ENCODE data around the gene TSHZ2.

The TSHZ2 gene

DNA sequence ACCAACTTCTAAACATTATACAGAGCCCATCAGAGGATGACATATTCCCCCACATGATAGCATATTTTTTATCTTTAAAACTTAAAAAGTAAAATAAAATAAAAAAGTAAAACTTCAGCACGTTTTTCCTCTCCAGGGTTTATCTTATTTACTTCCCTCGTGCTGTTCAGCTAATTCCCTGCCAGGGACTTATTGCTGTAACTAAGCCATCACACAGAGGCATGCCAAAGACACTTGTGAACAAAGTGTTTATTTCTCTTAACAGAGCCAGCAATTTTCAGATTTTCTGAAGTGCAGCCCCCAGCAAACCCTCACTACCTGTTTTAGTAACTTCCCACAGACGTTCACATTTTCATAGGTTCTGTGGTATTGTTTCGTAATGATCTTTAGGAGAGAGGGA is 327.7 kb downstream of the TSHZ2 start:
- TF ChIP-seq ZFX (IDR thresholded peaks at IDR 0.05; ENCODE audit: borderline replicate concordance): no peak
- TF ChIP-seq, protein P1, sequence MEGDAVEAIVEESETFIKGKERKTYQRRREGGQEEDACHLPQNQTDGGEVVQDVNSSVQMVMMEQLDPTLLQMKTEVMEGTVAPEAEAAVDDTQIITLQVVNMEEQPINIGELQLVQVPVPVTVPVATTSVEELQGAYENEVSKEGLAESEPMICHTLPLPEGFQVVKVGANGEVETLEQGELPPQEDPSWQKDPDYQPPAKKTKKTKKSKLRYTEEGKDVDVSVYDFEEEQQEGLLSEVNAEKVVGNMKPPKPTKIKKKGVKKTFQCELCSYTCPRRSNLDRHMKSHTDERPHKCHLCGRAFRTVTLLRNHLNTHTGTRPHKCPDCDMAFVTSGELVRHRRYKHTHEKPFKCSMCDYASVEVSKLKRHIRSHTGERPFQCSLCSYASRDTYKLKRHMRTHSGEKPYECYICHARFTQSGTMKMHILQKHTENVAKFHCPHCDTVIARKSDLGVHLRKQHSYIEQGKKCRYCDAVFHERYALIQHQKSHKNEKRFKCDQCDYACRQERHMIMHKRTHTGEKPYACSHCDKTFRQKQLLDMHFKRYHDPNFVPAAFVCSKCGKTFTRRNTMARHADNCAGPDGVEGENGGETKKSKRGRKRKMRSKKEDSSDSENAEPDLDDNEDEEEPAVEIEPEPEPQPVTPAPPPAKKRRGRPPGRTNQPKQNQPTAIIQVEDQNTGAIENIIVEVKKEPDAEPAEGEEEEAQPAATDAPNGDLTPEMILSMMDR (IDR thresholded peaks at IDR 0.05): no peak
- no peak overlapping the region for H3K27ac ChIP-seq

DNA sequence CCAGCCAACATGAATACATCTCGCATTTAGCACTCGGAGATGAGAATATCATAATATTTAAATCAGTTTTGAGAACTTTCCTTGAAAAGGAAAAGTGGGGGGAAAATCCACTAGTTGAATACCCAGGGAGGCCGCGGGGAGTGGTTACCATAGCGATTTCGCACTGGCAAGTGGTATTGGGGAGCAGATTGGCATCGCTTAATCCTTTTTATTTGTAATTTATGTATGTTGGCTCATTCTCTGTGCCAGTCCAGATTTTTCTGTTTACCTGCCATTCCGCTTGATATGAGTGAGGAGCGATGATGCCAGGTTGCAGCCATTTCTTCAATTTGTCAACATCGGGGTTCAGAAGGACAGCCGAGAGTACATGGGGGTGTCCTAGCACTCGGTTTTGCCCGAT is 329.7 kb downstream of the TSHZ2 start:
- TF ChIP-seq ZFX (IDR thresholded peaks at IDR 0.05; ENCODE audit: borderline replicate concordance): no peak
- TF ChIP-seq, protein P1 (IDR thresholded peaks at IDR 0.05): no peak
- H3K27ac ChIP-seq: no peak overlapping the region

DNA sequence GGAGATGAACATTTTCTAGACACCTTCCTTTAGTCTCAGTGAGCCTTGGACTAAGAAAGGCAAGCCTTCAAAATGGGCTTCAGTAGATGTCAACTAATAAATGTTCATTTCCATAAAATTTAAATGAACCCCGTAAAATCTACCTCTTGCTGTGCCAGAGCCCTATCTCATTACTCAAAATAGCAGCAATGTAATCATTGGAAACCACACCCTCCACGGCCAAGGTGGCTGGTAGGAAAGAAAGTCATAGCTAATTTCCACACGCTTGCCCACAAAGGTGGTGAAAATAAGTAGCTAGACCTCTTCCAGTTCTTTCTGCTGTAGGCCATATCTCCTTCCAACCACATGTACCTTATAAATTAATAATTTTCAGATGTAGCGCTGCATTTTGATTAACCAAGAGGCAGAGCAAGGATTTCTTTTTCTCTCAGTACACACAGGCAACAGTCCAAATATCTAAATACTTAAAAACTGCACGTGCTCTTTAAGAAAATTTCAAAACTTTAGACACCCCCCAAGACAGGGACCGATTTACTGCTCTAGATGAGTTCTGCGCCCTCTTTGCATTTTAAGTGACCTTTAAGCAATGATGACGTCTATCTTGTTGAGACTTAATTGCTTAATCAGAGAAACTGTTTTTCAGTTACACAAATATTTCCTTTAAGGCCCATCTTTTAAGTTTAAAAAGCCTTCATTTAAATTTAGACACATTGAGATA is 330.7 kb downstream of the TSHZ2 start:
- no peak for TF ChIP-seq ZFX (IDR thresholded peaks at IDR 0.05; ENCODE audit: borderline replicate concordance)
- TF ChIP-seq, protein P1 (IDR thresholded peaks at IDR 0.05): no peak
- H3K27ac ChIP-seq: no peak overlapping the region

DNA sequence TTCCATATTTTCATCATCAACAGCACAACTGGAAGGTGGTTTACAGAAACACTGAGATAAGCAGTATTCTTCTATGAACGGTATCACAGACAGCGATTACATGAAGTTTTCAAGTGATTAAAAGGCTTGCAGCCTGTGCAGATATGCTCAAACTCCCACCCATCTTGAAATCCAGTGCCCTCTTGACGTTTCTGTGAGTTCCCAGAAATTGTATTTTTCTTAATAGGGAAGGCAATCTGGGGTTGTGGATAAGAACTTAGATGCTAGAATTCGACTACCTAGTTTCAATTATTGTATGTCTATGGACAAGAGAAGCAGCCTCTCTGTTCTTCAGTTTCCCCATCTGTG is 331.2 kb downstream of the TSHZ2 start:
- TF ChIP-seq ZFX (IDR thresholded peaks at IDR 0.05; ENCODE audit: borderline replicate concordance): no peak
- TF ChIP-seq, protein P1 (IDR thresholded peaks at IDR 0.05): no peak
- H3K27ac ChIP-seq: no peak overlapping the region

DNA sequence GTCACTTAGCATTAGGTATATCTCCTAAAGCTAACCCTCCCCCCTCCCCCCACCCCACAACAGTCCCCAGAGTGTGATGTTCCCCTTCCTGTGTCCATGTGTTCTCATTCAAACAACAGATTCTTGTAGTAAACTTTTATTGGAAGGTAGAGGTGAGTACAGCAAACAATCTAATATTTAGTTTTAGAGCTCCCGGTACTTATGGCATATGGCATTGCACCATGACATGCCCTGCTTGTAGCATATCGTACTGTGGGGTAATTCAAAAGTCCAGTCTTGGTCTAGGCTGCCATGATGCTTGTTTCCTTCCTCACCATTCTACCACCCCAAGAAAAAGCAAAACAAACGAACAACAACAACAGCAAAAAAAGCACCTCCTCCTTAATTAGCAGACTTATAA is 332.0 kb downstream of the TSHZ2 start:
- no peak overlapping the region for H3K27ac ChIP-seq
- no peak for TF ChIP-seq ZFX (IDR thresholded peaks at IDR 0.05; ENCODE audit: borderline replicate concordance)
- TF ChIP-seq, protein P1 (IDR thresholded peaks at IDR 0.05): no peak

DNA sequence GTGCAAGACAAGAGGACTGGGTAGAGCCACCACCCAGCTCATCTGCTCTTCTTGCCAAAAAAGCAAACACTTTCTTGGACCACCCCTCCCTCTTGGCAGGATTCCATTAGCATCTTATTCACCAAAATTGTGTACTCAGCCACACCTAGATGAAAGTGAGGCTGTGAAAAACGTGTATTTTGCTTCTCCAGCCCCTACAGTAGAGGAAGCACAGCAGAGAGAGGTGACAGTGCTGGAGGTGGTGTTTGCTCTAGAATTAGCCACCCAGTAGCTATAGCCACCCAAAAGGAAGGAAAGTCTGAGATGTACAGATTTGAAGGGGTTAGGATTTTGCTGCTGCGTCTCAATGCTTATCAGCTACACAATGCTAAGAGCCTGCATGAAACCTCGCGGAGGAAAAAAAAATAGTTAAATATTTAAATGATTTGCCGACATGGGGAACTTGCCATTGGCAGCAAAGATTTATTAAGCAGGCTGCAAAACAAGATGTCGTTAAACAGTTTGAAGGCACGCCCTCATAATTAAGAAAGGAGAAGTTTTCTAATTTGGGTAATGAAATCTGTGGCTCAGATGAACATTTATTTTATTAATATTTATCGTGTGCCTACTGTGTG is 334.1 kb downstream of the TSHZ2 start:
- TF ChIP-seq ZFX (IDR thresholded peaks at IDR 0.05; ENCODE audit: borderline replicate concordance): no peak
- TF ChIP-seq, protein P1 (IDR thresholded peaks at IDR 0.05): no peak
- no peak overlapping the region for H3K27ac ChIP-seq

DNA sequence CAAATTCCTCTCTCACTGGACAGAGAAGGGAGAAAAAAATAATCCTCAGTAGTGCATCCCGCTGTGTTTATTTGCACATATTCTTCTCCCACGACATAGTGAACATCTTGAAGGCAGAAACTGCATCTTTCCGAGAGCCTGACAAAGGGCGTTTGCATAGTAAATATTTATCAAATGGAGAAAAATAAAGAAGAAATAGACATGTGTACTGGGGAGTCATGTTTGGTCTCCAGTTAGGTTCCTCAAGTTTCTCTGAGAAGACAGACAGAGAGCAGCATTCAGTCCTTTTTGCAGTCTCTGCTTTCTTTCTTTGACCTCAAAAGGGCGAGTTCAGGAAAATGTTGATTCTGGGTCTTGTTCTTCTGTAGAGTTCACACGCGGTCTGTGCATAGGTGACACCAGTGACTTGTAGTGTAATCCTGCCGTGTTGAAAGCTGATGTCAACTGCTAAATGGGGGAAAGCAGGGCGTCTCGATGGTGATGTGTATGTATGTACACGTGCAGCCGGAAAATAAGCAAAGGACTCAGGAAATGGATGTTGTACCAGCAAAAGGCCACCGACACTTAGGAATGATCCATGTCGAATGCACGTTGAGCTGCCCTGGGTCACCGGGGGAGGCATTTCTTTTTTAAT is 335.9 kb downstream of the TSHZ2 start:
- TF ChIP-seq, protein P1 (IDR thresholded peaks at IDR 0.05): no peak
- TF ChIP-seq ZFX (IDR thresholded peaks at IDR 0.05; ENCODE audit: borderline replicate concordance): no peak
- no peak overlapping the region for H3K27ac ChIP-seq
